BJ (cell line): ENCODE measurements around the gene NDFIP2. TPM values are rescaled to one million over a fixed set of nuclear protein-coding genes. Genes with fewer than 3 reads are reported as not detected.

Experiments
- CTCF ChIA-PET: fragments of 350-600 bp; formaldehyde crosslinking; extraction: SDS; loops from one replicate; lab custom pipeline; 2021; ENCODE audit warnings: antibody characterized with exemption, inconsistent platforms; lab: Yijun Ruan, JAX
- POLR2A ChIA-PET: fragments of 300-600 bp; sonication (Branson Sonifier 250); formaldehyde crosslinking; extraction: SDS; loops from one replicate; lab custom pipeline; 2021; ENCODE audit warnings: antibody characterized with exemption; lab: Charles Lee
- DNase-seq: peaks from one replicate; pipeline ENCODE4 v3.0.0-alpha.2; 2011; ENCODE audit warnings: low read depth
- H3K27me3 ChIP-seq: 2 replicates; pipeline ENCODE4 v1.6.0; 2011; ENCODE audit warnings: low read length; ENCODE audit not compliant: control insufficient read depth, insufficient read depth
- H3K36me3 ChIP-seq: 2 replicates; pipeline ENCODE4 v1.5.1; 2011; ENCODE audit warnings: low read length; ENCODE audit not compliant: control insufficient read depth, insufficient read depth
- H3K4me3 ChIP-seq: 2 replicates; pipeline ENCODE4 v1.5.1; 2011; ENCODE audit warnings: low read depth, mild to moderate bottlenecking, control low read depth, low read length
- CTCF ChIP-seq: IDR thresholded peaks from 2 replicates; pipeline ENCODE4 v1.5.1; 2011; ENCODE audit warnings: low read depth, mild to moderate bottlenecking, control low read depth, inconsistent platforms, low read length, moderate library complexity; ENCODE audit not compliant: insufficient read depth
- polyA plus RNA-seq: library from polyadenylated mRNA; depleted of rRNA; stranded (reverse); fragments of >200 nt; gene quantifications from 2 replicates; pipeline ENCODE4 v1.2.3, GENCODE V29; 2011

Gene NDFIP2
- polyA plus RNA-seq, 1 experiment: 53.8 TPM

- POLR2A ChIA-PET: no interaction called here
- no peak for DNase-seq
- H3K27me3 ChIP-seq: no peaks in the 10 kb centered on the region
- no peaks in the 10 kb centered on the region for H3K36me3 ChIP-seq
- H3K4me3 ChIP-seq: no peak overlapping the region
- TF ChIP-seq CTCF: no peak
- CTCF ChIA-PET: no interaction called here
Observed at GRCh38 chr13:79497064-79497463, 16.1 kb downstream of the NDFIP2 start.

- TF ChIP-seq CTCF: no peak
- no peak for DNase-seq
- no peak overlapping the region for H3K4me3 ChIP-seq
- ChIA-PET CTCF (interaction anchor here (0.6 kb wide), 1 partner anchor 65 kb away, joined by 4 read pairs; no protein-coding TSS in a partner anchor), POLR2A (no interaction called here)
- H3K27me3 ChIP-seq: no peaks in the 10 kb centered on the region
- no peaks in the 10 kb centered on the region for H3K36me3 ChIP-seq
Observed at GRCh38 chr13:79497852-79498251, 16.9 kb downstream of the NDFIP2 start.

- no peaks in the 10 kb centered on the region for H3K36me3 ChIP-seq
- ChIA-PET CTCF (interaction anchor here (0.8 to 2.5 kb wide), 2 partner anchors 12 to 17 kb away, joined by 3 to 9 read pairs; no protein-coding TSS in a partner anchor), POLR2A (no interaction called here)
- H3K27me3 ChIP-seq: no peaks in the 10 kb centered on the region
- no peak for TF ChIP-seq CTCF
- DNase-seq: no peak
- H3K4me3 ChIP-seq: no peak overlapping the region
Observed at GRCh38 chr13:79500829-79501228, 19.9 kb downstream of the NDFIP2 start.

GRCh38 chr13:79501538-79502232, 20.7 kb downstream of the NDFIP2 start:
- CTCF ChIA-PET: interaction anchor here (0.6 to 2.5 kb wide), 4 partner anchors 11 to 818 kb away, joined by 3 to 9 read pairs (median 3); no protein-coding TSS in a partner anchor
- H3K36me3 ChIP-seq: no peaks in the 10 kb centered on the region
- H3K4me3 ChIP-seq: no peak overlapping the region
- no peak for DNase-seq
- TF ChIP-seq CTCF: no peak
- no peaks in the 10 kb centered on the region for H3K27me3 ChIP-seq
- POLR2A ChIA-PET: no interaction called here

- H3K36me3 ChIP-seq: no peaks in the 10 kb centered on the region
- no peak for DNase-seq
- H3K27me3 ChIP-seq: no peaks in the 10 kb centered on the region
- no peak for TF ChIP-seq CTCF
- POLR2A ChIA-PET: no interaction called here
- H3K4me3 ChIP-seq: no peak overlapping the region
- CTCF ChIA-PET: interaction anchor here (2.5 kb wide), 1 partner anchor 10 kb away, joined by 9 read pairs; no protein-coding TSS in a partner anchor
Observed at GRCh38 chr13:79502859-79503468, 22.0 kb downstream of the NDFIP2 start.
